ENCODE data around the gene CERS3.

CERS3 gene

DNA sequence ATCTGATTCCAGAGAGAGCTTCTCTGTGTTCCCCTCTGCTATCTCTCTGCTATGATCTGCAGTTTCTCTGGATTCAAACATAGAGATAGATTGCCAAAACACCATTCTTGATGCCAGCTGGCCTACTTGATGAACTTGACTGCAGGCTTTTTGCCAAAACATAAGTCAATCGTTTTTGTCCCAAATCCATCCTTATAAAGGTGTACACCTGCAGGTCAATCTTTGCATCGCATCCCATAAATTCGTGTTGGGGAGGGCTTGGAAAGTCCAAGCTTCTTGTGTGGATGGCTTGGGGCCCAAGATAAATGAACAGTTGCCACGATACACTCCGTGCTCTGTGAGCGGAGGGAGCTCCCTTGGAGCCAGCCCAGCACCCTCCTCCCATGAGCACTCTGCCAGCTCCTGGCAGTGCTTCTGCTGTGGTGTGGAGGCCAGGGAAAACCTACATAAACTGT is 2.7 kb downstream of the CERS3 start:
- peak; percentile 87 for DNase-seq

DNA sequence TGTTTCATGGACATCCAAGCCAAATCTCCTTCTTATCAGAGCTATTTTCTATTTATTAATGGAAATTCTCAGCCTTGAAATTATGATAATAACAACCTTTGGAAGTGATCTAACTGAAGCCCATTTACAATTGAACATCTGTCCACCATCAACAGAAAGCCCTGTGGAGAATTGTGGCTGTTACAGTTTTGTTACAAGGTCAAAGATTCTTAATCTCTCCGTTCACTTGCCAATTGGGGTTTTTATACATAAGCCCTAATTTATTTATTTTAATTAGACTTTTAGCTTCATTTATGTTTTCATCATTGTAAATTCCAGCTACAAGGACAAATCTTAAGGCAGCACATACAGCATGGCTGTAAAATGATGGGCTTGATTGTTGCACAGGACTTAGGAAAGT is 3.3 kb downstream of the CERS3 start:
- DNase-seq, result no peak

DNA sequence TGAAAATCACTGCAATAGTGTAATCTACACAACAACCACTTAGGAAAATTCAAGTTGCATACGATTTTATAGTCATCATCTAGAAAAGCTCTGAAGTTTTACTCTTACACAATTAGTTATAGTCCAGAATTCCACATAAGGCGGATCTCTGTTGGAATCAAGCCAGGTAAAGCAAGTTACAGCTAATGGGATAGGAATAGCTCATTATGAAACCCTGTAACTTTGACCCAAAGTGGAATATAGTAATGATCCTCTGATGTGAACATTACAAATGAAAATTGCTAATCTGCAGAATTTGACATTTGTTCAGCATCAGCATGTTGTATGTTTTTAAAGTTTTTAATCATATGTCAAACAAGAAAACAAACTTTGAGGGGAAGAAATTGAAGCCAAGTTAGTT is 4.4 kb downstream of the CERS3 start:
- DNase-seq, result no peak

DNA sequence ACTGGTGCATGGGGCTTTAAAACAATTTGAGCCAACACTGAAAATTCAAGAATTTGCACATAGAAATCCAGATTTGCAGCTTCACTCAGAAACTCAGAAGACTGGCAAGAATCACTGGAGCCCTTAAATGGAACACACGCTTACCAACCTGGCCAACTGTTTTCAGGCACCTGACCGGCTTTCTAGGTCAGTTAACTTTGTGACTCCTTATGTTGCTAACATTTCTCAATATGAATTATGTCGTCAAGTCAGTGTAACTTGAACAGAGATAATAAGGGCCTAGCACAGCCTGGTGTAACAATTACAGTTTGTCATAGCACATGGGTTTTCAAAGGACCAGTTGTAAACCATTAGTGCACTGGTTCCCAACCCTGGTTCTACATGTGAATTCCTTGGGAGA is 6.8 kb downstream of the CERS3 start:
- no peak for DNase-seq

DNA sequence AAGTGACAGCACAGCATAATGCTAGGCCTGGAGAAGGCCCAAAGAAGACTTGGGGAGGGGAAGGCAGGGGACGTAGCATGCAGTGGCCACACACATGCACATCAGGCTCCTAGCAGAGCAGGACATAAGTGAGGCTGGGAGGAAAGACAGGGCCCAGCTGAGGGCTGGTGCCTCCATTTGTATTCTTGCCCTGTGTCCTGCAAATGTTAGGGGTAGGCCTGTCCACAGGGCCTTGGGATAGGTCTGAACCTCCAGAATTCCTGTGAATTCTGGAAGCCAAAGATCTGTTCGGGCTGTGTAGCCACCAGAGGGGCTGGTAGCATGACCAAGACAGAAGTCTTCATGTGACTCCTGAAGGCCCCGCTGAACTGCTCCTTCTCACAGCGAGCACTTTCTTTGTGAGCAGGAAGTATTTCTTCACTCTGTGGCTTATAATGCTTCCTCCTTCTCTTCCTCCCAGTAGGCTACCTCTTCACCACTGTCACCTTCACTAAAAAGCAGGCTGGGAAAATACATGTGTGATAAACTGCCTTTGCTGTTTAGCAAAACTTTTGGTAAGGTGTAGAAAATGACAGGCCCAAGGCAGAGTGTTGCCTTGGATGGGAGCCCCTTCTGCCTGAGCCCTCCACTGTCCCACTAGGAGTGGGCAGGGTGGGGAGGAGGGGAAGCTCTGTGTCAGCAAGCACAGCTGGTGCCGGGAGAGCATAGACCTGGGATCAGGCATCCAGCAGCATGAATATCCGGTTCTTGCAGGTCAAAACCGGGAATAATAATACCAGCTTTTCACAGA is 8.4 kb downstream of the CERS3 start:
- DNase-seq, result no peak

DNA sequence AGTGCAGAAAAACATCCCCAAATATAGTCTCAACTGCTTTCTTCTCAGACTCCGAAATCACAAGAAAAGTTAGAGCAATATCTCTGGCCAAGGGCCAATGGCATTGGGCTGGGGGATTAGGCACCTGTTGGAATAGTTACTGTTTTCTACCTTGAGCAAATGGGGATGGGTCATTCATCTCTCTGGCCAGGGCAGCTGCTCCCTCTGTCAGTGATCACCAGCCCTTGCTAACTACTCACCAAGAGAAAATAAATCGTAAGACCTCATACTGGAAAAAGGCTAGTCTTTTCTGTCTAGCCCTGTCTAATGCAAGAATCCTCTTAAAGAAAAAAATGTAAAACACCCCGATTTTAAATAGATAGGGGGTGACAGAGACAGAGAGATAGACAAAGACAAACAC is 10.9 kb downstream of the CERS3 start:
- no peak for DNase-seq

DNA sequence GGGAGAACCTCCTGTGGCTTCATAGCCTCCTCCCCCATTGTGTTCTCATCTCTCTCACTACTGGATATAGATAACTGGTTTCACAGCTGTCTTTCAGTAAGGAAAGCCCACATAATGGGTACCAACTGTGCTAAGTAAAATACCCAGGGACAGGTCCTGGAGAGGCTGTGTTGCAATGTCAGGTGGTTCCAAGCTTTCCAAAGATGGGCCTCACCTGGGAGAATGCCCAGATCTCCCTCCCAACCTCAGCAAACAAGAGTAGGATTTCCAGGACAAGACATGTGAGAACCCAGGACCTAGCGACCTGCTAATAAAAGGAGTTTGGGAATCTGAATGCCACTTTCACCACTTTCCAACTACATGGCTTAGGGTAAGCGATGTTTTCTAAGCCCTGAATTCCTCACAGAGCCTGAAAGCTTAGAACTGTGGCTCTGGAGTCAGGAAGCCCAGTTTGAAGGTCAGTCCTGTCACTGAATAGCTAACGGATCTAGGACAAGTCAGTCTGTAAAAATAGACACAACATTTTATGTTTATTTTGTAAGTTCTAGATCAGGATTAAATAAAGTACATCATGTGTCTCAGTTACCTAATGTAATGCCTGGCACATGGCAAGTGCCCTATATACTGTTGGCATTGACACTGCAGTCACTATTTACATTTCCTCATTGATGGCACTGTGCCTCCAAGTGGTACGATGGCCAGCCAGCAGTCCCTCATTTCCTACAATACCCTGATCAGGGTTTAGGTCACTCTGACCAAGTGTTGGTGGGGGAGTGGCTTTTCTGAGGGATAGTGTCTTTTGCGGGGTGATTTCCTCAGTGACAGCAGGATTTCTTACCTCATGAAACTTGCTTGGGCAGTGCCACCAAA is 11.9 kb downstream of the CERS3 start:
- no peak for DNase-seq

DNA sequence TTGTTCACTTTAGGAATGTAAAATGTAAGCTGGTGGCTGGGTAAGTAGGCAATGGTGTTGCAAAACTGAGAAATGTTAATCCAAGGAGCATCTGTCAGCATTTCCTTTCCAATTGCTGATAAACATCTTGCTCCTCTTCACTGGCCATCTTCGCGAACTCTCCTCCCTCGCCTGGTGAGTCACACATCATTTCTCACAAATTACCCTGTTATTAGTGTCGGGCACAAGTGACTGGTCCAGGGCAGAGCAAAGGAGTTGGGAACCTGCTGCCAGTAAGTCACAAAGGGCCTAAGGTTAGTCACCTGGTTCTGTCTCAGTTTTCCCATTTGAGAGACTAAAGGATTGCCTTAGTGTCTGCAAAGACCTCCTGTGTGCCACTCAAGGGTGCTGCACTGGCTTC is 13.0 kb downstream of the CERS3 start:
- no peak for DNase-seq

DNA sequence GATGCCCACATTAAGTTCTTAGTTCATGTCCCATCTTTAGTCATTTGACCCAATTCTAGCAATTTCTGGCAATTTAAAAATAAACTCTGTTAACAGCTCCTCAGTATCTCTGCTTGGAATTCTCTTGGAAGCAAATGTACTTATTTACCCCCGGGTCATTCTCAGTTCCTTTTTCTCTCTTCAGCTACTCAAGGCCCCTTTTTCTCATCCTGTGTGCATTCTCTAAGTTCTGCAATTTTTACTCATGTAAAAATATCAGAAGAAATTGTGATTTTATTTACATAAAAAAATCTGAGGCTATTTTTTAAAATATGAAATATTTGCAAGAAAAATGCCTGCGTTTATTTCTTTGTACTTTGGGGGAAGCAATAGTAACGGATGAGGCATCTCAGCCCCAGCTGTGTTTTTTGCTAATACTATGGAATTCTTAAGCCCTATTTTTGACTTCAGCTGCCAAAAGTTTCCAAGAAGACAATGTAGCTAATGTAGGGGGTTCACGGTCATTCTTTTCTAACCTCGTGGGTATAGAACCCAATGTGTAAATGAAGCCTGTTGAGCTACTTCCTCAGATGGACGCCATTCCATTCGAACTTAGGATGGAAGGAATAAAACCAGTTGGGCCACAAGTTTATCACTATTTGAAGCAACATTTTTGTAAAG is 20.0 kb downstream of the CERS3 start:
- DNase-seq, result no peak

DNA sequence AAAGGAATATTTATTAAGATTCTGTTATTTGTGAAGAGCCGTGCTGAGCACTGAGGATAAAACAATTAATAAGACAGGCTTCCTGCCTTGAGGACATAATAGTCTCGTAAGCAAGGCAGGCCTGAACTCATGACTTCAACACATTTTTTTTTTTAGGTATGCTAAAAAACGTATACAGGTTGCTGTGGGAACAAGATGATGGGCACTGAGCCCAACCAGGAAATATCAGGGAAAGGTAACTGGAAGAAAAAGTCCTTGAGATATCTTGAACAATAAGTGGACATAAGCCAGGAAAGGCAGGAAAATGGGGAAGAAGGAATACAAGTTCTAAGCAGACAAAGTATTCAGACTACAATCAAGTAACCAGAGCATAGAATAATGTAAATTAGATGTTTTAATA is 26.1 kb downstream of the CERS3 start:
- no peak for DNase-seq

DNA sequence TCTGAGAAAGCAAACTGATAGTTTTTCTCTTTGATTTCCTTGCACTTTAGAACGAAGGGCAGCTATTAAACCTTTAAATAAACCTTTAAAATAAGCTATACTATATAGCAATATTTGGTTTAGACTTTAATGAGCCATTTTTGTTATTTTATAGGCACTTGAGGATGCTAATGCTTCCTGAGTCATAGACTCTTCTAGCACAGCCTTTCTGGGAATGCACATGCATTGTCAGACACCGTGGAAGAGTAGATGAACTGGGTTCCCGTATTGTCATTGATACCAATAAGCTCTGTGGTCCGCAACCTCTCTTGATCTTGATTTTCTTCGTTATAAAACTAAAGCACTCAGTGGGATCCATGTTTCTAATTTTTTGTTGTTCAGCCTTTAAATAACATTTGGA is 27.6 kb downstream of the CERS3 start:
- no peak for DNase-seq

DNA sequence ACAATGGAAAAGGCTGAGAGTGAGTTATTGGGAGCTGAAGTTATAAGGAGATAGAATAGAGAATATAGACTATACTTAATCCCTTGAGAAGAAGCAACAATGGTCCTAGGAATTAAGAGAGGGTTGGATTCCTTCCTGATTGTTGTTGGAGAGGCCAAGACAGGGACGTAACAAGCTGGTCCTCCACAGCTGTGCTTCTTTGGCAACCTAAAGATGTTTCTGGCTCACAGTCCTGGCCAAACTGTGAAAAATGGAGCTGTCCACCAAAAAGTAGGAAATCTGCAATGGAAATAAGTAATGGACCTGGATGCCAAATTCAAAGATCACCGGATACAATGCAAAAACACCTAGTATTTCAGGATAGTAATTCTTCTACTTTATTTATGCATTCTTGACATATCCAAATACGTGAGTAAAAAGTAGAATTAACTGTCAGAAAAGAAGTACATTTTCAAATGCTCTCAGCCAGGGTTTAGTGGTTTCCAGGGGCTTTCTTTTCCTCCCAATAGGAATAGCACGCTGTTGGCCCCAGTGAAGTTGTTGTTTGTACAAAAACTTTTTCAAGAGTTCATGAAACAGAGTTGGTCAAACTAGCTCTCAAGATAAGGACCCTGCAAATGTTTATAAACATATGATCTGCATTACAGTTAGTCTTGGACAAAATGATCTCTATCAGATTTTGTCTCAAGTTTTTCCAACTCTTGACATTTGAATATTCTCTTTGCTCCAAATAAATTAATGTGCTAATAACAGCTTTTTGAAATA is 28.3 kb downstream of the CERS3 start:
- DNase-seq, result no peak

DNA sequence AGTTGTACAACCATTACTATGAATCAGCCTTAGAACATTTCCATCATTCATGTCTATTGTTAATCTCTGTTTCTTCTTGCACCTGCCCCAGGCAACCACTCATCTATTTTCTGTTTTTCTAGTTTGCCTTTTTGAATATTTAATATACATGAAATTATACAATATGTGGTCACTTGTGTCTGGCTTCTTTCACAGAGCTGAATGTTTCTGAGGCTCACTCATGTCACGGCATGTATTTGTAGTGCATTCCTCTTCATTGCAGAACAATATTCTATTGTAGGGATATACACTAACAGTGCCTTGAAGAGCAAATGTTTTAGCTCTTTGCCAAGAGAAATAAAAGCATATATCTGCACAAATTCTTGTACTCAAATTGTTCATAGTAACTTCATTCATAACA is 32.9 kb downstream of the CERS3 start:
- DNase-seq, result no peak

DNA sequence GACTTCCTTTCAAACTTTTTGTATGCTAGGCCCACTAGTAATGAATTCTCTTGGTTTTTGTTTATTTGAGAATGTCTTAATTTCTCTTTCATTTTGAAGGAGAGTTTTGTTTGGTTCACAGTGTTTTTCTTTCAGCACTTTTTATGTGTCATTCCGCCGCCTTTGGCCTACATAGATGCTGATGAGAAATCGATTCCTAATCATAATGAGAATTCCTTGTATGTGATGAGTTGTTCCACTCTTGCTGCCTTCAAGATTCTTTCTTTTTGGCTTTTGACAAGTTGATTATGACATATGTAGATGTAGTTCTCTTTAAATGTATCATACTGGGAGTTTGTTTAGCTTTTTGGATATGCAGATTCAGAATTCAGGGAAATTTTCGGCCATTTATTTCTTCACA is 35.5 kb downstream of the CERS3 start:
- DNase-seq, result no peak

DNA sequence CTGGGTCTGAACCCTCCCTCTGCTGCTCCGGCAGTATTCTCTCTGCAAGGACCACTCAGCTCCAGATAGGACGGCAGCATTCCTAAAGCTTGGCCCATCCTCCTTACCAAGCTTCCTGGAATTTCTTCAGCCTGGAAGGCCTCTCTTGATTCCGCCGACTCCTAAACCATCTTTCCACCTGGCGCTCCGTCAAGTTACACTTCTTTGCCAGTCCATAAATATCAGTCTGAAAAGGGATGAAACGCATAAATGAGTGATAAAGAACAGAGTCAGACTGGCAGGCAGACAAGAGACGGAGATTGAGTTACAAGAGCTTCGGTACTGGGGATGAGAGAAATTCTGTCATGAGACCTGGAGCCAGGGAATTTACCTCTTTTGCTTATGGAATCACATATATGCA is 44.3 kb downstream of the CERS3 start:
- DNase-seq, result no peak

DNA sequence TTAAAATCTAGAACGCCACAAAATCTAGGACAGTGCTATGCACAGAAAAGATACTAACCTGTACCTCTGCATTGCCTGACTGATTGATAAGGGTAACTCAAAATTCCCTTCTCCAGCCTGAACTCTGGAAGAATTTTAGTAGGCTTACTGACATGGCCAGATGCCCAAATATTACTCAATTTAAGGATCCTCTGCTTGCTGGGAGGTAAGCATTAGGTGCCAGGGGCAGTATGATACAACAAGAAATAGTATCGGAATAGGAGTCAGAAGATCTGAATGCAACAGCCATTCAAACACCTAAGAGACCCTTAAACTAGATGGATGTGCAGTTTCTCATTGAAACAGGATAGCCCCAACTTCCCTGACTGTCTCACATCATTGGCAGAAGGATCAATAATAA is 45.4 kb downstream of the CERS3 start:
- DNase-seq, result no peak

DNA sequence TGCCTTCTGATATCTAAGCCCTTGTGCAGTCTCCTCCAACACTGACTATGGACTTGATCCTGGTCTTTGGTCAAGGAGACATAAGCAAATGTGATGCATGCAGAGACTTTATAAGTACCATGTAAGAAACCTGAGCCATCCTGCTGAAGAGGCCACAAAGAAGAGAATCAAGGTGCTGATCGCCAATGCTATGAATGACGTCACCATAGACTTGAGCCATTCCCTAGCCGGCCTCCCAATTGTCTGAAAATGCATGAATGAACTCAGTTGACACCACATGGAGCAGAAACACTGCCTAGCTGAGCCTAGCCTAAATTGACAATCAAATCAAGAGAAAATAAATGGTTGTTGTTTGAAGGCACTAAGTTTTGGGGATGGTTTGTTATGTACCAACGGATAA is 51.9 kb downstream of the CERS3 start:
- DNase-seq, result no peak

DNA sequence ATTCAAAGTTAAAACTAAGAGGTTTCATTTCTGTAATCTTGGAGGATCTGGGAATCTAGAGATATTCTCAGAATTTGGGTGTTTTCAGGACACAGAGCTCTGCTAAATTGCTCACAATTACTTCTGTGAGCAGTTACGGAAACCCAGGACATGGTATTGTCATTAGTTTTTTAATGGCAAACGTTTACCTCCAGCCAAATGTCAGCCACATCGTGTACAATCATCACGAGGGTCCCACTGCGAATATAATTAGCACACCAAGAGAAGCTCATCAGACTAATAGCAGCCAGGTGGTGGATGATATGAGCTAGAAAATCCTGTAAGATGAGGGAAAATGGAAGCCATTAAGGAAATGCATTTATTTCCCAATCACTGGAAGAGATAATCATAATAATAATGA is 56.0 kb downstream of the CERS3 start:
- DNase-seq, result no peak

DNA sequence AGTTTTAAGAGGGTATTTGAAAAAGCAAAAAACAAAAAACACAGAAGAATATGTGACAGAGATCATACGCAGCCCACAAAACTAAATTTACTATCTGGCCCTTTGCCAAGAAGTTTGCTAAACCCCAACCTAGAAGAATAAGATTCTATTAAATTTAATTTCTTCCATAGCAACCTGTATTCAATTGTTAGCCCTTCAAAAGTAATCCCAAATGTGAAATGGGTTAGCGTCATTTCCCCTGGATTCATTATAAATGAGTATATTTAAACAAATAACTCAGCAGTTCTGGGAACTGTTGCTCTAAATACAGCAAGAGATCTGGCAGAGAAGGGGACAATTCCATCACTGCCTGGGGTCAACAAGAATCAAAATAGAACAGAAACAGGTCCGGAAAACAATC is 56.8 kb downstream of the CERS3 start:
- no peak for DNase-seq

DNA sequence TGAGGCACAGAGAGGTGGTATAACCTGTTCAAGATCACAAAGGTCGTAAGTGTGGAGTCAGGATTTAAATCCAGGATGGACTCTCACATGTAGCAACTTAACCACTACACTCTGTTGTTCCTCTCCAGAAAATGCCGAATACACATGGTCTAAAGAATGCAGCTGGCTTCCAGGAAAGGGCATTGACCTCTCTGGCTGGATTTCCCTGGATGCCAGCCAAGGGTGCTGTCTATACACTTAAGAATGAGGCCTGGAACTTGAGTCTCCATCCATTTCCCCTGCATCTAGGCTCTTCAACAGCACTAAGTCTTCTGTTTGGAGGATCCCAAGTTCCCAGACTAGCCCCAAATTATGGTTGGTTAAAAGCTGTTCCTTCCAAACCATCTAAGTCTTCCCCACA is 60.5 kb downstream of the CERS3 start:
- no peak for DNase-seq

DNA sequence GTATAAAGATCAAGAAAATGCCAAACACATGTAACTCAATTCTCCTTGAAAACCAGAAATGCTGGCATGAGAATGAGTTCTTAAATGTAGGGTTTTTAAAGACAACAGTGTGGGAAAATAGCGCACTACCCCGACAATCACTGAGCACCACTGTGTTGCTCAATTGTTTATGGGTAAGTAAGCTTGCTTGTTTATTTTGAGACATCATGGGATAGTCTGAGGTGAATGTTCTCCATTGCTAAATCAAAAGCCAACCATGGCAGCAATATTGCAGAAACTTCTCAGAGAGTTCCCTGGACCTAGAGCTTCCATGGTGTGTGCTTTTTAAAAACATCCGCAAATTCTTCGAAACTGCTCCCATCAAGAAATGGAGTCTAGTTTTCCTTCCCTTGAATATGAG is 62.7 kb downstream of the CERS3 start:
- no peak for DNase-seq

DNA sequence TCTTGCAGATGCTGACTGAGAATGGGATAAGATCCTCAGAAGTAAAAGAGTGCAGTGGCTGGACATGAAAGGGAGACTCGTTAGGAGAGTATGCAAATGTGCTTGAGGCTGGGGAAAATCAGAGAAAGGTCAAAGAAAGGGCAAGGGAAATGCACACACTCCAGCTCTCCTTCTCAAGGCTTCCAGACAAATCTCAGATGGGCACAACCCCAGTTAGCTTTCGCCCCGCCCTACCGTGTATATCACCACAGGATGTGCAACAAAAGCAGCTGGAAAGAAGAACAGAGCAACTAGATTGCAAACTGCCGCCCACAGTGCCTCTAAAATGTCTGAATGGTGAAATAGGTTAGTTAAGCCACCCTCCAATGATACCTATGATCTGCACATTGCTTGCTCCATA is 63.9 kb downstream of the CERS3 start:
- no peak for DNase-seq

DNA sequence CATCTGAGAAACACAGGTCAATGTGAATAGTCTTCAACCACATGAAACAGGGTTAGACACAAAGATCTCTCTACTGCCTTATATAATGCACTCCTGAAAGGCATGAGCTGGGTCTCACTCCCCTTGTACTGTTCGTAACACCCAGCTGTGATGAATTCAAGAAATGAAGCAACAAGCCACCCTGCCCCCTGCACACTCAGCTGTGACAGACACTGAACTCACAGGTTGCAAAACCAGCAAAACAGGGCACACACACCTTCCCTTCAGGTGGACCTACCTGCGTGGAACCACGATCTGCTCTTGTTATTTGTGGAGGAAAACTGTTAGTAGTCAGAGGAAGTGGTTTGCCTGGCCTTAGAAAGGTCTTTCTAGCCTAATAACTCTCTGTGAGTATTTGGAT is 64.5 kb downstream of the CERS3 start:
- no peak for DNase-seq

Data from NCI-H1105 treated with DMSO at 0.1 percent for 48 hours (cell line).